Activated CD4-positive, alpha-beta T cell treated with anti-CD3 and anti-CD28 coated beads, Interleukin-2, amount 50 U/mL, for 48 hours (primary cell): ENCODE data around the gene CPB1.
"Not testable (repeated sequence)": the region's sequence is repeated elsewhere in the genome, so short reads cannot be mapped to it uniquely, and the experiment has no call there.

Experiments
- DNase-seq, 2 experiments: peaks; one replicate each; pipeline ENCODE4 v3.0.0-alpha.2; 2020

Gene CPB1

GRCh38 chr3:148827585-148827984, at the start of gene CPB1:
CPB1 (plus strand) TSS chr3:148827811; CDS start chr3:148827824, 13 bp downstream.
- no peak for DNase-seq

GRCh38 chr3:148778926-148779325, 48.7 kb upstream of the CPB1 start:
- no peak for DNase-seq

DNA sequence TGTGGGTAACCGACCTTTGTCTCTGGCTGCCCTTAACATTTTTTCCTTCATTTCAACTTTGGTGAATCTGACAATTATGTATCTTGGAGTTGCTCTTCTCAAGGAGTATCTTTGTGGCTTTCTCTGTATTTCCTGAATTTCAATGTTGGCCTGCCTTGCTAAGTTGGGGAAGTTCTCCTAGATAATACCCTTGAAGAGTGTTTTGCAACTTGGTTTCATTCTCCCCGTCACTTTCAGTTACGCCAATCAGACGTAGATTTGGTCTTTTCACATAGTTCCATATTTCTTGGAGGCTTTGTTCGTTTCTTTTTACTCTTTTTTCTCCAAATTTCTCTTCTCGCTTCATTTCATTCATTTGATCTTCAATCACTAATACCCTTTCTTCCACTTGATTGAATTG, 42.6 kb upstream of the CPB1 start:
- DNase-seq: not testable (repeated sequence)

GRCh38 chr3:148786159-148786558, 41.5 kb upstream of the CPB1 start:
- not testable (repeated sequence) for DNase-seq

DNA sequence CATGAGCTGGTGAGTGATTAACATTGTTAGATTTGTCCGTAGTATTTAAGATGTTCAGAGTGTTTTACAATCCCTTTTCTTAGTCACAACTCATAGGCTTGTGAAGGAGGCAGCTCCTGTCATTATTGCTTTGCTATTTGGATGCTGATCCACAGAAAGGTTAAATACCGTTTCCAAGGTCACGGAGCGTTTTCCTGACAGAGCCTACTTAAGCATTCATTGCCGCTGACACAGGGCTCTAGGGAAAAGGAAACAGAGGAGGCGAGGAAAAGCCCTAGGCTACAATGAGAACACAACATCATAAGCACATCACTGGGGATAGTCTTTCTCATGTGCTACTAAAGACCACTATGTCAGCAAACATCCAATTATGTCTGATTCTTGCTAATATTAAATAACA, 38.5 kb upstream of the CPB1 start:
- no peak for DNase-seq

DNA sequence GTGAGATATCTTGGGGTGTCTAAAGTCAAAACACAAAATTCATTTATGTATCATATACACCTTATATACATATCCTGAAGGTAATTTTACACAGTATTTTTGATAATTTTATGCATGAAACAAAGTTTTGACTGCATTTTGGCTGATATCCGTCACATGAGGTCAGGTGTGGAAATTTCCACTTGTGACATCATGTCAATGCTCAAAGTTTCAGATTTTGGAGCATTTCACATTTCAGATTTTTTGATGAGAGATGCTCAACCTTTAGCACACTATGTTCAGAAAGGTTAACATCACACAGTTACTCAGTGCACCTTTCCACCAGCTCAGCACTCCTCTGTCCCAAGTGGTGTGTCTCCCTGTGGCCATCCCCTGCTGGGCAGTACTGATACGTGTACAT, 37.7 kb upstream of the CPB1 start:
- no peak for DNase-seq

- DNase-seq: no peak
Observed at GRCh38 chr3:148790370-148790769, 37.2 kb upstream of the CPB1 start.

DNA sequence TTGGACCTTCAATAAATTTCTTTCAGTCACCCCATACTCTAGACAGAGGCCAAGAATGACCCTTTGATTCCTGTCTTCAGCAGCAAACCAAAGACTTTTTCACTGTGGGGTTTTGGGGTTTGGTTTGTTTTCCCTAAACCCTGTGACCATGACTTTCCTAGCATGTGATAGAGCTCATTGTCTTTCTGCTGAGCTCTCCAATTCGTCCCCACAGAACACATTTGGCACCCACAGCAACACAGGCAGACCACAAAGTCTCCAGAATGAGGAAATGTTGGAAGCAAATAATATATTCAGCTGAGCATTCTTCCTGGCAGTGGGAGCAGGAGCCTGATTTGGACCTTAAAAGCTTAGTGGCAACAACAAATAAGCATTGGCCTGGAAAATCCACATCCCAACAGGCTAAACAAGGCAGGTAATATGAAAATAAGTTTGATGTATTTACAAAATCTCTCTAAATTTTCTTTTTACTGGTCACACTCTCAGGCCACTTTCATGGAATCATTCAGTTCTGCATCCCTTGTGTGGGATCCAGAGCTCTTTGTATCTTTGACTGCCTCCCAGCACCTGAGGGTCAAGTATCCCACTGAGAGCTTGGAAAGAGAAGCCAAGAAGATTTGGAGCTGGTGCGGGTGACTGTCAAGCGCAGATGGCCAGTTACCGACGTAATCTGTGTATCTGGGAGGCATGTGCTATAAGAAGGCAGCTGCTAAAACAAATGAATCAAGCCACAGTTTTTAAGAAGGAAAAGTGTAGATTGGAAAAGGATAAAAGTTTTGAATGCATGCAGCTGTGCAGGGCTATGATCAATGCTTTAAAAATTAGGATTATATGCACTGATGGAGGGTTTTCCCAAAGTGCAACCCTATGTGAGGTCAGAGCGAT, 36.5 kb upstream of the CPB1 start:
- no peak for DNase-seq

- DNase-seq: no peak
Observed at GRCh38 chr3:148791920-148792319, 35.7 kb upstream of the CPB1 start.

GRCh38 chr3:148792516-148792915, 35.1 kb upstream of the CPB1 start:
- DNase-seq: no peak

DNA sequence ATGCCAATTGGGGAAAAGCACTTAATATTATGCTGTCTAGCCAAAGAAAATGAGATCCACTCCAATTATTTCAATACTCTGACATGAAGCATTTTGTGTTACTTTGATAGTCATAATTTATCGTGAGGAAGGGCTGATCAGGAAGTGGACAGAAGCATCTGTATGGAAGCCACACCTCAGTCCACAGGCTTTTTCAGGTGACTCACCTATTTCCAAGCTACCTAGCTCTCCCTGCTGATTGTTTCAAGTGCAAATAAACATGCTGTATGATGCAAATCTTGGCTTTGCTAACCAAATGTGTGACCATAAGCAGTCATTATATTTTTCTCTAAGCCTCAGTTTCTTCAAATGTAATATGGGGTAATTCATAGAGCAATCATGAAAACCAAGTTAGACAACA, 30.8 kb upstream of the CPB1 start:
- no peak for DNase-seq

GRCh38 chr3:148797795-148798194, 29.8 kb upstream of the CPB1 start:
- no peak for DNase-seq

DNA sequence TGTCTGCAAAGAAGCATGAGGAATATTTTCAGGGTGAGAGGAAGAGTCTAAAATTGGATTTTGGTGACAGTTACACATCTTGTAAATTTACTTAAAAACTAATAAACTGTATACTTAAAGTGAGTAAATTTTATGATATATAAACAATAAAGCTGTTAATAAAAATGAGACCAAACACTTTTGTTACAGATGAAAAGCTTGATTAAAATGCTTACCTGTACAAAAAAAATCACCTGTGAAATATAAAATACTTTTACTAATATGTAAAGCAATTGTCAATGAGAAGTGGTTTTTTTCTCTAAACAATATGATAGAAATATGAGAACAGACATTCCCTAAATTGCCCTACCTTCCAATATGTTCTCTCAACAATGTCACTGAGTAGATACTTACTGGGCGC, 27.2 kb upstream of the CPB1 start:
- no peak for DNase-seq

DNA sequence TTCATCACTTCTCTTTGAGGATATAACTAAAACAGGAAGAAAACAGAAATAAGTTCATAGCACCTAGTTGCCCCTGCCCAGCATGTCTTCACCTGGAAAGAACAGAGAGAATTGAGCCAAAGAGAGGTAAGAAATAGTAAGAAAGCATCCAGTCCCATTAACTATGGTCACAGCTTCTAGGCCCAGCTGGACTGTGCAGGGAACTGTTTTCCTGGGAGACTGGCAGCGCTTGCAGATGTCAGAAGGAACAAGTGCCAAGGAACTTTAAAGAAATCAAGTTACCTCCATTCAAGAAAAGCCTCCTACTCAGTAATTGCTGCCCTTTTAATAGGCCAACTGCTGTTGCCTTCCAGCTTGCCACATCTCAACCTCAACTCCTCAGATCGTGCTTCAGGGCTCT, 17.8 kb upstream of the CPB1 start:
- no peak for DNase-seq

DNA sequence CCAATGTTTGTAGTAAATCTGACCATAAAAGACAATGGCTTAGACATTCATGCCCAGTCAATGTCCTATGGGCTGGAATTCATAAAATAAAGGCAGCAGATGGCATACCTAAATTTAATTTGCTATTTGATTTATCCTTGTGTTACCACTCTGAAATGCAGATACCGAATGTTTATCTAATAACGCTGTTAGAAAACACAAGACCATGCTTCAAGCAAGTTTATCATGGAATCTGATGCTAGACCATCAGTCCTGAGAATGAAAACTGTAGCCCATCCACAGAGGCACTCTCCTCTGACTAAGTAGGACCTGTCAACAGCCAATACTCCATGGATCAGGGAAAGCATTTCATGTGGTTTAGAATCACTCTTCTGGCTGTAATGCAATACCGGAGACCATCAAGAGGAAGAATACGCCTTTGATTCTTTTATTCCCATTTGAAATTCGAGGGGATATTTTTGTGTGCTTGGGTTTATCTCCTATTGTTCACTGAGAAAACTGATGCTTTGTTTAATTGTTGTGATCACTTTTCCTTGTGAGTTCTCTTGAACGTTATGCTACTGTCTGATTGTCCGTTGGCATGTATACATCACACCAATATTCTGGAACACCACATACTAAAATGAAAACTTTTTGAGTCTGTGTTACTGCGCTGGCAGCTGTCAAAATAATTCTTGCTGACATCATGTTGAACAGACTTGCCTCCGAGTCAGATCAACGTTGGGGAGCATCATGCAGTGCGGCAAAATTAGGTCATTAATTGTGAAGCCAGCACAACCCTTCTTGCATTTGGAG, 12.1 kb upstream of the CPB1 start:
- no peak for DNase-seq

GRCh38 chr3:148816427-148816826, 11.2 kb upstream of the CPB1 start:
- no peak for DNase-seq

DNA sequence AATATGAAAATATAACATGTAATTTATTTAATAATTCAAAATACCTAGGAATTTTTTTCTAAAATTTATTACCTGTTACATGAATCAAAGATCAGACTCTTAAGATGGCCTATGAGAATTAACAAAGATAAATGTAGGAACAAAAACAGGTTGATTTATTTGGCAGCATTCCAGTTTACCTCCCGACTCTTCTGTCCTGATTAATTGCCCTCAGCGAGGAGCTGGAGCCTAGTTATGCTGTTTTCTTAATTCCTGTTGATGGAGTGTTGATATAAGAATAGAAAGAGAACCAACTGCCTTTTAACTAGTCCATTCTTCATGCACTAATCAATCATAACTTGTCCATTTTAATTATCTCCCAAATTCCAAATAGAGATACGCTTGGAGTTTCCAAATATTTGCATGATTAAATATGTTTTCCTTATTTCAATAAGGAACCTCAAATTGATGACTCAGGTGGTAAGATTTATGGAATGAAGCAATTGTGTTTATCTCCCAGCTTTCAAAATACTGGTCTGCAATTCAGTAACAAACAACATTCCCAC, 10.6 kb upstream of the CPB1 start:
- no peak for DNase-seq

- no peak for DNase-seq
Observed at GRCh38 chr3:148820361-148821245, 7.0 kb upstream of the CPB1 start.

- DNase-seq: no peak
Observed at GRCh38 chr3:148823026-148823425, 4.6 kb upstream of the CPB1 start.

DNA sequence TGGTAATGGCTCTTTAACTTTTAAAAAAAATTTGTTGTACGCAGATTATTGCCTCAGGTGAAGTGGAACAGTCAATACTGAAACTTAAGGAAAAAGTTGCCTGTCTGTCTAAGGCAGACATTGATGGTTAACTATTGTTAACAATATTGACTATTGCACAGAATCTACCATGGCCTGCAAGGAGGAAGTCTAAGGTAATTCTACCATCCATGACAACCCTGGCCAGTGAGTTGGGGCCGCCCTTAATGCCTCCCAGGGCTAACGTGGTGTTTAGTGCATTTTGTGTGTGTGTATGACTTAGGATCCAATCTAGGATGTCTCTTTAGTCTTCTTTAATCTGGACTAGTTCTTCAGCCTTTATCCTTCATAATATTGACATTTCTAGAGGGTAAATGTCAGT, 2.1 kb upstream of the CPB1 start:
- no peak for DNase-seq

DNA sequence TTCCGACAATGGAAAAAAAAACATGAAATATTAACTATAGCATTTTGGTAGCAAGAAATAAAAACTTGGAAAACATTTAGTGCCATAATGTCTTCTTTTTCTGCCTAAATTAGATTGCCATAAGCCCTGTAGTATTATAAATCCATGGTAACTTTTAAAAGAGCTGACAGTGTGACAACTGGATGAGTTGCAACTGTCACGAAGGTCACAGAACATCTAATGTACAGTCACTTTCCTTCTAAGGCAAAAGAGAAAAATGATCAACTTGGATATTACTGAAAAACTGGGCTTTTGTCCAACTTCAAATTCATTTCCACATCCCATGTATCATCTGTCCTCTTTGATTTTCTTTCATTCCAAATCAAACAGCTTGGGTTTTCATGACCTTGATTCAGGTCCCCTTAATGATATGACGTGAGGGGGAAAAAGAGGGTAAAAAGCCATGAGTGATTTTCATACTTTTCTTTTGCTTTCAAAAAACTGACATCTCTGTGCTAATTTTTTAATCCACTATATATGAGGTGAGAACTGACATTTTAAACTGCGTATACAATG, 602 bp downstream of the CPB1 start:
- no peak for DNase-seq

DNA sequence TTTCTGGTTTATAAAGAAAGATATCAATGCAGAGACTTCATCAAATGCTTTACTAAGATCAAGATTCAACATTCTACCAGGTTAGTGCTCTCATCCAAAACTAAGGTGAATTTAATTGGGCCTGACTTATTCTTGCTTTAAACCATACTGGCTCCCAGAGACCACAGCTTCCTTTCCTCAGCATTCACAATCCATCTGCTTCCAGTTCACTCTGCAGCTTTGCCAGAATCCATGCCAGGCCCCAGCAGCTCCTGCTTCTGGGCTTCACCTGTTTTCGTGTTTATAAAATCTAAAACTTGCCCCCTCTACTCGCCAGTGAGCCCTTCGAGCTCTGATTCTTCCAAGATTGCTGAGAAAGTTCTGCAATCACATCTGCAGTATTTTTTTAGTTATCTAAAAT, 2.3 kb downstream of the CPB1 start:
- no peak for DNase-seq

GRCh38 chr3:148833223-148833622, 5.6 kb downstream of the CPB1 start:
- DNase-seq: no peak
